ENCODE results near the gene SLC22A3. TPM values are rescaled to one million over a fixed set of nuclear protein-coding genes. Genes with fewer than 3 reads are reported as not detected.
"Not testable (repeated sequence)": the region's sequence is repeated elsewhere in the genome, so short reads cannot be mapped to it uniquely, and the experiment has no call there.

The SLC22A3 gene
- total RNA-seq, 1 donor from 2014 or later = 0.54 TPM

GRCh38 chr6:160363016-160363996 is 15.1 kb downstream of the SLC22A3 start:
- DNase-seq (ENCODE audit: low spot score) = no peak
- intact Hi-C loops (cut with DNase I) = no loop called here

GRCh38 chr6:160365117-160365516 is 16.9 kb downstream of the SLC22A3 start:
- intact Hi-C loops (cut with DNase I) = no loop called here
- DNase-seq (ENCODE audit: low spot score) = no peak

GRCh38 chr6:160367798-160368547 is 19.8 kb downstream of the SLC22A3 start:
- intact Hi-C loops (cut with DNase I) = no loop called here
- DNase-seq (ENCODE audit: low spot score) = no peak

- no peak for DNase-seq (ENCODE audit: low spot score)
- intact Hi-C loops (cut with DNase I) = no loop called here
Measured at GRCh38 chr6:160368670-160369069, 20.5 kb downstream of the SLC22A3 start.

GRCh38 chr6:160373601-160374000 is 25.4 kb downstream of the SLC22A3 start:
- intact Hi-C loops (cut with DNase I); DNase-seq (ENCODE audit: low spot score): not testable (repeated sequence)

GRCh38 chr6:160374836-160375560 is 26.8 kb downstream of the SLC22A3 start:
- intact Hi-C loops (cut with DNase I) = no loop called here
- no peak for DNase-seq (ENCODE audit: low spot score)

GRCh38 chr6:160375561-160375949 is 27.4 kb downstream of the SLC22A3 start:
- intact Hi-C loops (cut with DNase I) = no loop called here

GRCh38 chr6:160376445-160376844 is 28.3 kb downstream of the SLC22A3 start:
- DNase-seq (ENCODE audit: low spot score) = no peak
- intact Hi-C loops (cut with DNase I) = no loop called here

More at GRCh38 chr6:160375561-160375949, 27.4 kb downstream of the SLC22A3 start:
- no peak for DNase-seq (ENCODE audit: low spot score)

- intact Hi-C loops (cut with DNase I) = no loop called here
Measured at GRCh38 chr6:160378218-160378617, 30.0 kb downstream of the SLC22A3 start.

GRCh38 chr6:160378882-160379281 is 30.7 kb downstream of the SLC22A3 start:
- no peak for DNase-seq (ENCODE audit: low spot score)
- intact Hi-C loops (cut with DNase I) = no loop called here

More at GRCh38 chr6:160378218-160378617, 30.0 kb downstream of the SLC22A3 start:
- DNase-seq (ENCODE audit: low spot score) = no peak

- intact Hi-C loops (cut with DNase I) = no loop called here
- no peak for DNase-seq (ENCODE audit: low spot score)
Measured at GRCh38 chr6:160379466-160379865, 31.3 kb downstream of the SLC22A3 start.

GRCh38 chr6:160382946-160383345 is 34.8 kb downstream of the SLC22A3 start:
- no peak for DNase-seq (ENCODE audit: low spot score)
- intact Hi-C loops (cut with DNase I) = no loop called here

GRCh38 chr6:160386869-160387530 is 38.8 kb downstream of the SLC22A3 start:
- DNase-seq (ENCODE audit: low spot score) = no peak
- intact Hi-C loops (cut with DNase I) = no loop called here

GRCh38 chr6:160387916-160388643 is 39.9 kb downstream of the SLC22A3 start:
- intact Hi-C loops (cut with DNase I) = no loop called here
- no peak for DNase-seq (ENCODE audit: low spot score)

GRCh38 chr6:160388922-160389321 is 40.7 kb downstream of the SLC22A3 start:
- no peak for DNase-seq (ENCODE audit: low spot score)
- intact Hi-C loops (cut with DNase I) = no loop called here

- intact Hi-C loops (cut with DNase I) = no loop called here
- no peak for DNase-seq (ENCODE audit: low spot score)
Measured at GRCh38 chr6:160391419-160392116, 43.4 kb downstream of the SLC22A3 start.

- DNase-seq (ENCODE audit: low spot score); intact Hi-C loops (cut with DNase I): not testable (repeated sequence)
Measured at GRCh38 chr6:160393442-160393841, 45.3 kb downstream of the SLC22A3 start.
